HepG2 (cell line): ENCODE data around the gene PLEKHA8. TPM values are rescaled to one million over a fixed set of nuclear protein-coding genes. Genes with fewer than 3 reads are reported as not detected.

ENCODE experiments used
- ATAC-seq: fragments of 200-7000 bp; cut with Tn5 transposase; 3 replicates; pipeline ENCODE4 v1.9.1; 2020; ENCODE audit warnings: mild to moderate bottlenecking, moderate library complexity
- BruUV-seq: library from RNA; stranded (reverse); fragments of 400-500 nt; replicated peaks from 2 replicates; lab custom pipeline; 2021; lab: Mats Ljungman, UMichigan
- CTCF ChIA-PET: fragments of 300-600 bp; formaldehyde crosslinking; extraction: SDS; loops from one replicate; lab custom pipeline; 2021; ENCODE audit warnings: low total read pairs, inconsistent platforms, low intra/inter-chr PET ratio; lab: Yijun Ruan, JAX
- POLR2A ChIA-PET: fragments of 350-600 bp; sonication (Branson Sonifier 250); formaldehyde crosslinking; loops from one replicate; lab custom pipeline; 2020; ENCODE audit warnings: antibody characterized with exemption, inconsistent platforms; lab: Yijun Ruan, JAX
- DNase-seq: peaks from one replicate; pipeline ENCODE4 v3.0.0-alpha.2; 2015; ENCODE audit warnings: low spot score
- FAIRE-seq: peaks from 3 replicates; lab custom pipeline; 2011; peaks lifted over from hg19 to GRCh38; lab: Jason Lieb, UNC
- H2AFZ ChIP-seq: one replicate; pipeline ENCODE4 v1.6.1; 2011; ENCODE audit warnings: low read length, inconsistent platforms
- H3K27ac ChIP-seq: fragments of 300-600 bp; 3 replicates; pipeline ENCODE4 v1.8.0; 2011; ENCODE audit warnings: mixed run types, mild to moderate bottlenecking, mixed read lengths, low read length, inconsistent platforms; ENCODE audit not compliant: insufficient read depth; ENCODE audit errors: extremely low read length
- H3K27me3 ChIP-seq, 2 experiments: fragments of 200-600 bp in 1 of 2; 2 replicates in 1 of 2; 3 replicates in 1 of 2; pipeline versions ENCODE4 v1.6.0 to v1.8.0; 2011; ENCODE audit warnings: low read length in 2 of 2, mild to moderate bottlenecking in 2 of 2, moderate library complexity in 2 of 2, inconsistent platforms in 1 of 2; ENCODE audit not compliant: insufficient read depth in 2 of 2, control insufficient read depth in 1 of 2
- H3K36me3 ChIP-seq, 2 experiments: fragments of 200-600 bp in 1 of 2; replicated peaks in 1 of 2; 2 replicates in 1 of 2; 3 replicates in 1 of 2; pipeline versions ENCODE4 v1.5.1 to v1.8.0; 2011; ENCODE audit warnings: low read length in 2 of 2, inconsistent platforms in 1 of 2; ENCODE audit not compliant: insufficient read depth in 2 of 2, control insufficient read depth in 1 of 2
- H3K4me1 ChIP-seq: 2 replicates; pipeline ENCODE4 v1.5.1; 2012; ENCODE audit warnings: low read length, inconsistent platforms; ENCODE audit not compliant: insufficient read depth
- H3K4me2 ChIP-seq: 2 replicates; pipeline ENCODE4 v1.6.0; 2011; ENCODE audit warnings: low read depth, low read length, inconsistent platforms
- H3K4me3 ChIP-seq, 3 experiments: fragments of 200-600 bp in 1 of 3; sonication (generic), shearing (Covaris generic) in 1 of 3; replicated peaks in 1 of 3; 2 replicates each; pipeline ENCODE4 v1.5.1; 2011 to 2016; ENCODE audit warnings: low read length in 3 of 3, inconsistent platforms in 2 of 3, low read depth in 2 of 3, mild to moderate bottlenecking in 2 of 3, control low read depth in 1 of 3, mixed read lengths in 1 of 3; ENCODE audit not compliant: insufficient read depth in 1 of 3
- H3K79me2 ChIP-seq: one replicate; pipeline ENCODE4 v1.6.1; 2011; ENCODE audit warnings: low read length, inconsistent platforms; ENCODE audit not compliant: insufficient read depth
- H3K9ac ChIP-seq: 2 replicates; pipeline ENCODE4 v1.6.0; 2011; ENCODE audit warnings: mild to moderate bottlenecking, low read depth, low read length, inconsistent platforms; ENCODE audit not compliant: insufficient read depth
- H3K9me3 ChIP-seq: 2 replicates; pipeline ENCODE4 v1.5.1; 2012; ENCODE audit warnings: mild to moderate bottlenecking, low read length
- H4K20me1 ChIP-seq: 2 replicates; pipeline ENCODE4 v1.6.0; 2011; ENCODE audit warnings: inconsistent platforms, mild to moderate bottlenecking, low read length, moderate library complexity; ENCODE audit not compliant: insufficient read depth
- ARNT ChIP-seq: fragments of 450-650 bp; IDR thresholded peaks from 2 replicates; pipeline ENCODE4 v1.6.1; 2017
- CC2D1A ChIP-seq: sonication (generic); formaldehyde crosslinking; IDR thresholded peaks from 2 replicates; pipeline ENCODE4 v1.8.1; 2023; ENCODE audit warnings: mild to moderate bottlenecking, missing genetic modification reagents
- CEBPZ ChIP-seq: IDR thresholded peaks from 2 replicates; pipeline ENCODE4 v1.6.1; 2012; ENCODE audit warnings: low read length, improper control_type of control experiment
- FOXP1 ChIP-seq, 2 experiments: fragments of 450-650 bp in 1 of 2; IDR thresholded peaks; 2 replicates each; pipeline ENCODE4 v1.6.1; 2017 to 2018; ENCODE audit warnings: antibody characterized with exemption in 1 of 2
- GFI1 ChIP-seq: sonication (generic); formaldehyde crosslinking; IDR thresholded peaks from 2 replicates; pipeline ENCODE4 v1.5.0; 2020; ENCODE audit warnings: missing genetic modification reagents, mild to moderate bottlenecking, borderline replicate concordance
- MAFG ChIP-seq: sonication (generic); formaldehyde crosslinking; IDR thresholded peaks from 2 replicates; pipeline ENCODE4 v1.5.1; 2020; ENCODE audit warnings: mild to moderate bottlenecking, missing genetic modification reagents
- MTERF4 ChIP-seq: sonication (generic); formaldehyde crosslinking; IDR thresholded peaks from 2 replicates; pipeline ENCODE4 v1.8.0; 2023; ENCODE audit warnings: mild to moderate bottlenecking, missing genetic modification reagents
- RBAK ChIP-seq: sonication (generic); formaldehyde crosslinking; IDR thresholded peaks from 2 replicates; pipeline ENCODE4 v1.5.1; 2020; ENCODE audit warnings: mild to moderate bottlenecking, missing genetic modification reagents
- SETDB1 ChIP-seq: sonication (generic); formaldehyde crosslinking; IDR thresholded peaks from 2 replicates; pipeline ENCODE4 v1.5.1; 2020; ENCODE audit warnings: missing genetic modification reagents, mild to moderate bottlenecking, borderline replicate concordance
- SIX4 ChIP-seq: sonication (generic); formaldehyde crosslinking; IDR thresholded peaks from 2 replicates; pipeline ENCODE4 v1.4.0; 2020; ENCODE audit warnings: missing genetic modification reagents
- SYNCRIP ChIP-seq: fragments of 200-400 bp; formaldehyde crosslinking; IDR thresholded peaks from 2 replicates; pipeline ENCODE4 v1.6.1; 2018; ENCODE audit warnings: mild to moderate bottlenecking, low read depth, low read length; ENCODE audit not compliant: insufficient read depth
- ZBTB25 ChIP-seq: IDR thresholded peaks from 2 replicates; pipeline ENCODE4 v1.6.1; 2018; ENCODE audit warnings: missing genetic modification reagents
- ZFP90 ChIP-seq: sonication (generic); formaldehyde crosslinking; IDR thresholded peaks from 2 replicates; pipeline ENCODE4 v1.8.0; 2022; ENCODE audit warnings: missing genetic modification reagents, mild to moderate bottlenecking, inconsistent platforms, borderline replicate concordance
- ZNF17 ChIP-seq: sonication (generic); formaldehyde crosslinking; IDR thresholded peaks from 2 replicates; pipeline ENCODE4 v1.5.0; 2020; ENCODE audit warnings: mild to moderate bottlenecking, missing genetic modification reagents
- ZNF574 ChIP-seq: sonication (generic); formaldehyde crosslinking; IDR thresholded peaks from 2 replicates; pipeline ENCODE4 v1.4.0; 2020; ENCODE audit warnings: missing genetic modification reagents
- ZNF777 ChIP-seq: sonication (generic); formaldehyde crosslinking; IDR thresholded peaks from 2 replicates; pipeline ENCODE4 v1.4.0; 2020; ENCODE audit warnings: missing genetic modification reagents
- ZNF850 ChIP-seq: sonication (generic); formaldehyde crosslinking; conservative IDR thresholded peaks from 2 replicates; pipeline ENCODE4 v1.9.0; 2021; ENCODE audit warnings: mild to moderate bottlenecking, missing genetic modification reagents
- WGBS: methylation state at CpG from one replicate; pipeline ENCODE4 v1.1.6; 2017; ENCODE audit warnings: low lambda C conversion rate; 5-methylcytosine and 5-hydroxymethylcytosine counted together
- in situ Hi-C: cut with HindIII; loops from 2 replicates; pipeline ENCODE4 v1.10.0; 2017; ENCODE audit warnings: low pct_unique_long_range_greater_than_20kb; ENCODE audit not compliant: extremely low pct_ligation_motif_present
- intact Hi-C: fragments of 100-400 bp; cut with micrococcal nuclease; formaldehyde crosslinking; loops from one replicate; pipeline ENCODE4 v1.10.0; 2022; ENCODE audit not compliant: unreplicated experiment
- polyA plus RNA-seq, 8 experiments: library from polyadenylated mRNA; depleted of rRNA in 3 of 8; stranded (reverse) in 7 of 8; unstranded in 1 of 8; fragments of >200 nt; fragmentation: Illumina TruSeq in 4 of 8; extraction: Trizol in 4 of 8; gene quantifications; 2 replicates each; pipeline versions ENCODE4 v1.2.1 to v1.2.3, GENCODE V29; 2011 to 2016; ENCODE audit warnings: low read depth in 4 of 8, missing spikeins in 1 of 8, mixed read lengths in 1 of 8; ENCODE audit not compliant: insufficient read depth in 1 of 8
- total RNA-seq, 5 experiments: library from RNA; depleted of rRNA; stranded (reverse); fragments of >200 nt; fragmentation: Illumina TruSeq; extraction: Trizol; gene quantifications; 2 replicates each; pipeline ENCODE4 v1.2.3, GENCODE V29; 2016; ENCODE audit warnings: low read depth in 1 of 5

The PLEKHA8 gene
- total and polyA plus RNA-seq, 2 of the 13 experiments (the other 11 are each of a cell fraction or from before 2014, with no cell fraction given), result 12.5 to 26.4 TPM

- Histone ChIP-seq H3K4me2 (no peak overlapping the region), H4K20me1 (no peaks in the 10 kb centered on the region), H3K9me3 (no peaks in the 10 kb centered on the region), H3K4me1 (no peaks in the 10 kb centered on the region), H3K4me3 (no peak overlapping the region), H3K27ac (no peak overlapping the region), H3K27me3 (no peaks in the 10 kb centered on the region), H2AFZ (no peak overlapping the region), H3K36me3 (peaks cover 25 to 68% of the 10 kb centered on the region in 2 experiments), H3K79me2 (no peaks in the 10 kb centered on the region), H3K9ac (no peak overlapping the region)
- in situ Hi-C loops (no loop called here), intact Hi-C loops (no loop called here)
- ChIA-PET CTCF (no interaction called here), POLR2A (no interaction called here)
- ATAC-seq, result no peak
- TF ChIP-seq CC2D1A (CRISPR knock-in tag), result no peak
- no peak for TF ChIP-seq SIX4
- no peak for TF ChIP-seq ZNF574 (CRISPR knock-in tag)
- no peak for TF ChIP-seq ZNF850
- no peak for TF ChIP-seq CEBPZ
- TF ChIP-seq SETDB1 (CRISPR knock-in tag), result no peak
- TF ChIP-seq ZNF17 (CRISPR knock-in tag), result no peak
- TF ChIP-seq MAFG (CRISPR knock-in tag), result no peak
- TF ChIP-seq ZBTB25 (CRISPR knock-in tag), result no peak
- TF ChIP-seq RBAK (CRISPR knock-in tag), result no peak
- TF ChIP-seq GFI1, result no peak
- no peak for TF ChIP-seq SYNCRIP
- TF ChIP-seq ZFP90, result no peak
- TF ChIP-seq ZNF777 (CRISPR knock-in tag), result no peak
- no peak for TF ChIP-seq FOXP1 (IDR thresholded peaks at IDR 0.05)
- no peak for TF ChIP-seq FOXP1 (CRISPR knock-in tag; IDR thresholded peaks at IDR 0.05)
- TF ChIP-seq ARNT, result no peak
- no peak for TF ChIP-seq MTERF4 (CRISPR knock-in tag)
- 98% methylated on average over 4 of the region's 4 CpGs for WGBS
- no TSS peak for BruUV-seq
- DNase-seq, result no peak
- FAIRE-seq, result no peak
Observed at GRCh38 chr7:30049173-30049572, 21.0 kb downstream of the PLEKHA8 start.
